ENCODE results near the gene FRMD3. TPM values are rescaled to one million over a fixed set of nuclear protein-coding genes. Genes with fewer than 3 reads are reported as not detected.

FRMD3 gene
- total RNA-seq, 4 donors from 2014 or later: 7.9 to 13.4 (median 11.8) TPM

DNA sequence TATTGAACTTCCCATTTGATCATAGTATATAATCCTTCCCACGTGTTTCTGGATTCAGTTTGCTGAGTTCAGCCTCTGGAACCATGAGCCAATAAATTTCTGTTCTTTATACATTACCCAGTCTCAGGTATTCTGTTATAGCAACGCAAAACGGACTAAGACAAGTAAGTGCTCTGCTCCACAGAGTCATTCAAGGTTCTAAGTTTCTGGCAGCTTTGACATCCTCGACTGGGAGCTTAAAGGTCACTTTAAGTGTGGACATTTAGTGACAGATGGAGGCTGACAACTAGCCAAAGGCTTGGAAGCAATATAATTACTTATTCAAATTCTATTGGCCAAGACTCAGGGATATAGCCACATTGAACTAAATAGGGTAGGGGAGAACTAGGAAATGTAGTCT lies 297.5 kb downstream of the FRMD3 start:
- no peak for DNase-seq (ENCODE audit: extremely low spot score)
- 55% methylated on average over 4 of the region's 4 CpGs for WGBS

DNA sequence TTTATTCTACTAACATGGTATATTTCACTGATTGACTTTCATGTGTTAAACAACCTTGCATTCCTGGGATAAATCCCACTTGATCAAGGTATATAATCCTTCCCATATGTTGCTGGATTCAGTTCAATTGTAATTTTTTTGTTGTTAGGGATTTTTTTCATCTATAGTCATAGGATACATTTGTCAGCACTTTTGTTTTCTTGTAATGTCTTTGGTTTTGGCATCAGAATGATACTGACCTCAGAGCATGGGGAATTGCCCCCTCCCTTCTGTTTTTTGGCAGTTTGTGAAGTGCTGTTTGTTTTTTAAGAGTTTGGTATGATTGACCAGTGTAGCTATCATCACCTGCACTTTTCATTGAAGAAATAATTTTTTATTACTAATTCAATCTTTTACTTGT lies 298.5 kb downstream of the FRMD3 start:
- no peak overlapping the region for H3K4me3 ChIP-seq
- TF ChIP-seq EP300 (IDR thresholded peaks at IDR 0.05) (no peak), POLR2A (IDR thresholded peaks at IDR 0.05; ENCODE audit: low read depth) (no peak), POLR2AphosphoS5 (IDR thresholded peaks at IDR 0.05) (no peak)
- TF ChIP-seq, protein P1, sequence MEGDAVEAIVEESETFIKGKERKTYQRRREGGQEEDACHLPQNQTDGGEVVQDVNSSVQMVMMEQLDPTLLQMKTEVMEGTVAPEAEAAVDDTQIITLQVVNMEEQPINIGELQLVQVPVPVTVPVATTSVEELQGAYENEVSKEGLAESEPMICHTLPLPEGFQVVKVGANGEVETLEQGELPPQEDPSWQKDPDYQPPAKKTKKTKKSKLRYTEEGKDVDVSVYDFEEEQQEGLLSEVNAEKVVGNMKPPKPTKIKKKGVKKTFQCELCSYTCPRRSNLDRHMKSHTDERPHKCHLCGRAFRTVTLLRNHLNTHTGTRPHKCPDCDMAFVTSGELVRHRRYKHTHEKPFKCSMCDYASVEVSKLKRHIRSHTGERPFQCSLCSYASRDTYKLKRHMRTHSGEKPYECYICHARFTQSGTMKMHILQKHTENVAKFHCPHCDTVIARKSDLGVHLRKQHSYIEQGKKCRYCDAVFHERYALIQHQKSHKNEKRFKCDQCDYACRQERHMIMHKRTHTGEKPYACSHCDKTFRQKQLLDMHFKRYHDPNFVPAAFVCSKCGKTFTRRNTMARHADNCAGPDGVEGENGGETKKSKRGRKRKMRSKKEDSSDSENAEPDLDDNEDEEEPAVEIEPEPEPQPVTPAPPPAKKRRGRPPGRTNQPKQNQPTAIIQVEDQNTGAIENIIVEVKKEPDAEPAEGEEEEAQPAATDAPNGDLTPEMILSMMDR (IDR thresholded peaks at IDR 0.05): no peak
- no peaks in the 10 kb centered on the region for H3K9me3 ChIP-seq
- H3K27me3 ChIP-seq: no peaks in the 10 kb centered on the region
- H3K36me3 ChIP-seq: peaks cover 0 to 19% (median 2%) of the 10 kb centered on the region in 4 donors
- H3K4me1 ChIP-seq: peaks cover 0 to 13% (median 4%) of the 10 kb centered on the region in 4 donors
- H3K27ac ChIP-seq (replicated peaks in 1 of 4): no peak overlapping the region
- intact Hi-C loops (cut with DNase I): loop anchor here (10.0 kb wide), 1 partner anchor 305 kb away; no protein-coding TSS in a partner anchor
- DNase-seq (ENCODE audit: extremely low spot score): no peak

More for the DNA sequence above, 297.5 kb downstream of the FRMD3 start:
- intact Hi-C loops (cut with DNase I): no loop called here
- no peaks in the 10 kb centered on the region for H3K9me3 ChIP-seq
- no peak overlapping the region for H3K4me3 ChIP-seq
- peaks cover 0 to 13% (median 4%) of the 10 kb centered on the region in 4 donors for H3K4me1 ChIP-seq
- peaks cover 0 to 19% (median 2%) of the 10 kb centered on the region in 4 donors for H3K36me3 ChIP-seq
- H3K27ac ChIP-seq (replicated peaks in 1 of 4): no peak overlapping the region
- TF ChIP-seq POLR2AphosphoS5 (IDR thresholded peaks at IDR 0.05) (no peak), EP300 (IDR thresholded peaks at IDR 0.05) (no peak), POLR2A (IDR thresholded peaks at IDR 0.05; ENCODE audit: low read depth) (no peak)
- TF ChIP-seq, protein P1 (IDR thresholded peaks at IDR 0.05): no peak
- no peaks in the 10 kb centered on the region for H3K27me3 ChIP-seq

DNA sequence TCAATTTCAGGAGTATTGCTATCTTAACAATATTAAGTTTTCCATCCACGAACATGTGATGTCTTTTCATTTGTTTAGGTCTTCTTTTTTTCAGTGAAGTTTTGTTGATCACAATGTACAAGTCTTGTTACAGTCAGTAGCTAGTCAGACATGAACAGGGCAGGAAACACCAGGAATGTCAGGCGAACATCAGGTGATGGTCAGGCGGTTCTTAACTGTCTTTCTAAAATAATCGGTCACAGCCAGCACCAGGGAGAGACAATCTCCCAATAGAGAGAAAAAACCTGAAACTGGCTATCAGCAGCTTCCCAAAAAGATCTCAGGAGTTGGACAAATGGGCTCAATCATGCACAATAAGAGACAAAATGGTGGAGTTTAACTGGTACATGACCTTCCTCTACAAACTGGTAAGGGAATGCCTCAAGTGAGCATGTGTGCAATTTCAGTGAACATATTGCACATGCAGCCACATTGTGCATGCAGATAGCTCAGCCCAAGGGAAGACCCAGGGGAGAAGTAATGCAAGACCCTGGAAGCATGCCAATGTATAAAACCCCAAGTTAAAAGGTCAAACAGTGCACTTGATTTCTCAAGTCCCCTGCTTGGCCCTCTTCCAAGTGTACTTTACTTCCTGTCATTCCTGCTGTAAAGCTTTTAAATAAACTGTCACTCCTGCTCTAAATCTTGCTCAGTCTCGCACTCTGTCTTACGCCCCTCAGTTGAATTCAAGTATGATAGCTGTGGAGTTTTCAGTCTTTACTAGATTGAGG lies 299.1 kb downstream of the FRMD3 start:
- no peak overlapping the region for H3K27ac ChIP-seq (replicated peaks in 1 of 4)
- no peak for DNase-seq (ENCODE audit: extremely low spot score)

DNA sequence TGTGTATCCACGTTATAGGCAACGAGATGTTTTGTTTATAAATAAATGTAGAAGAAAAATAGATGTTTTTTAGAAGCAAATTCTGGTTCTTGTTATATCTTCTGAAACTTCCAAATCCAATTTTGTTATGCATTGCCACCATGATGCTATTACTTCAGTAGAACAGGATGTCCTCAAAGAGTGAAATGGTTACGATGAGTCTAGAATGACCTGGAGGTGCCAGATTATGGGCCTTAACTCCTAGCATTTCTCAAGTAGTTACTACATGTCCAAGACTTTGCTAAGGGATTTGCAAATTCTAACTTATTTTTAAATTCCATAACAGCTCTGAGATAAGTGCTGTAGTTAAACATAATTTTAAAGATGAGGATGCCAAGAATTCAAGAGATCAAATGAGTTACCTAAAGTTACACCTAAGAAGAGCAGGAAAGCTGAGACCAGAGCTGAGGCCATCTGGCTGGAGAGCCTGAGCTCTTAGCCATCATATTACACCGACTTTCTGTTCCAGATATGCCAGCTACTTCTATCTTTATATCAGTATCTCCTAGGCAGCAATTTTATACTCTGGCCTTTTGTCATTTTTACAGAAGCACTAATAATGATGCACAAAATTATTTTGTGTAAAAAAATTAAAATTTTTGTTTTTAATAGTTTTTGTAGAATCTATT lies 302.0 kb downstream of the FRMD3 start:
- DNase-seq (ENCODE audit: extremely low spot score): no peak
- H3K36me3 ChIP-seq: no peaks in the 10 kb centered on the region
- H3K4me3 ChIP-seq: no peak overlapping the region
- H3K9me3 ChIP-seq: no peaks in the 10 kb centered on the region
- whole genome bisulfite sequencing: 90% methylated on average over 4 of the region's 4 CpGs
- TF ChIP-seq POLR2AphosphoS5 (IDR thresholded peaks at IDR 0.05) (no peak), POLR2A (IDR thresholded peaks at IDR 0.05; ENCODE audit: low read depth) (no peak), EP300 (IDR thresholded peaks at IDR 0.05) (no peak)
- TF ChIP-seq, protein P1 (IDR thresholded peaks at IDR 0.05): no peak
- no peak overlapping the region for H3K27ac ChIP-seq (replicated peaks in 1 of 4)
- peaks cover 0 to 13% (median 4%) of the 10 kb centered on the region in 4 donors for H3K4me1 ChIP-seq
- intact Hi-C loops (cut with DNase I): loop anchor here (10.0 kb wide), 1 partner anchor 309 kb away; no protein-coding TSS in a partner anchor
- H3K27me3 ChIP-seq: no peaks in the 10 kb centered on the region

More for the DNA sequence above, 299.1 kb downstream of the FRMD3 start:
- Histone ChIP-seq H3K4me3 (no peak overlapping the region), H3K36me3 (peaks cover 0 to 19% (median 2%) of the 10 kb centered on the region in 4 donors), H3K27me3 (no peaks in the 10 kb centered on the region), H3K4me1 (peaks cover 0 to 13% (median 4%) of the 10 kb centered on the region in 4 donors), H3K9me3 (no peaks in the 10 kb centered on the region)
- intact Hi-C loops (cut with DNase I): loop anchor here (10.0 kb wide), 1 partner anchor 306 kb away; no protein-coding TSS in a partner anchor
- WGBS: 70% methylated on average over 6 of the region's 6 CpGs
- TF ChIP-seq, protein P1 (IDR thresholded peaks at IDR 0.05): no peak
- TF ChIP-seq POLR2AphosphoS5 (IDR thresholded peaks at IDR 0.05) (no peak), EP300 (IDR thresholded peaks at IDR 0.05) (no peak), POLR2A (IDR thresholded peaks at IDR 0.05; ENCODE audit: low read depth) (no peak)
